ENCODE measurements around the gene DGUOK. TPM values are rescaled to one million over a fixed set of nuclear protein-coding genes. Genes with fewer than 3 reads are reported as not detected.

Gene DGUOK
- total and polyA plus RNA-seq, 10 of the 15 experiments (the other 5 are each of a cell fraction or from before 2014, with no cell fraction given) = 64.4 to 234 (median 91.4) TPM

DNA sequence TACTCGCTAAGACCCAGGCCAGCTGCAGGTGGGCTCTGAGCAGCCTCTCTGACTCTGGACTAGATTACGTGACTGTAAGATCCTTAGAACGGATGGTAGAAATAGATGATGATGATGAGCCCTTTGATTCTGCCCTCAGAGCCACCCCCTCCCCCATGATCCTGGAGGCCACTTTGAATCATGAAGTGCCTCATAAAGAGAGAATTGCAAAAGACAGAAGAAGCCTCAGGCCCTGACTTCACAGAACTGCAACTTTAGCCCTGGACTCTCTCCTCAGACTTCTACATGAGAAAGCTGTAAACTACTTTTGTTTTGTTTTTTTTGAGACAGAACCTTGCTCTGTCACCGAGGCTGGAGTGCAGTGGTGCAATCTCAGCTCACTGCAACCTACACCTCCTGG is 42.7 kb downstream of the DGUOK start:
- Histone ChIP-seq H2AFZ (ENCODE audit: control insufficient read depth, low read depth, low read length) (no peak overlapping the region), H3K4me3 (no peak overlapping the region), H4K20me1 (ENCODE audit: control insufficient read depth, insufficient read depth) (no peaks in the 10 kb centered on the region), H3K27me3 (replicated peaks in 1 of 2; ENCODE audit: control insufficient read depth in 2 of 2, insufficient read depth in 2 of 2, low read length in 1 of 2) (no peaks in the 10 kb centered on the region), H3K79me2 (ENCODE audit: control insufficient read depth, insufficient read depth, low read length) (peaks cover 18% of the 10 kb centered on the region), H3K4me2 (ENCODE audit: control insufficient read depth, insufficient read depth) (no peak overlapping the region), H3K27ac (ENCODE audit: control insufficient read depth, insufficient read depth) (no peak overlapping the region), H3K9me3 (replicated peaks; ENCODE audit: control insufficient read depth, insufficient read depth, low read length) (no peaks in the 10 kb centered on the region), H3K36me3 (ENCODE audit: control insufficient read depth in 2 of 2, insufficient read depth in 2 of 2, low read length in 1 of 2) (no peaks in the 10 kb centered on the region), H3K4me1 (ENCODE audit: control insufficient read depth, insufficient read depth, low read length) (peaks cover 44% of the 10 kb centered on the region), H3K9ac (ENCODE audit: control insufficient read depth, insufficient read depth, low read length) (no peak overlapping the region)
- ChIA-PET CTCF (interaction anchor here (0.8 to 4.1 kb wide), 12 partner anchors 10 to 365 kb away, joined by 3 to 17 read pairs (median 4); partner anchors contain the start of gene BOLA3), SMC1A (ENCODE audit: uncharacterized antibody, unreplicated experiment) (interaction anchor here (0.9 to 3.8 kb wide), 9 partner anchors 11 to 73 kb away, joined by 3 to 30 read pairs (median 5); partner anchors contain the start of gene TET3), RAD21 (ENCODE audit: unreplicated experiment) (interaction anchor here (0.8 to 3.8 kb wide), 5 partner anchors 13 to 63 kb away, joined by 3 to 23 read pairs (median 5); no protein-coding TSS in a partner anchor), POLR2A (interaction anchor here (1.2 to 3.1 kb wide), 2 partner anchors 18 to 34 kb away, joined by 3 to 25 read pairs; no protein-coding TSS in a partner anchor)
- DNase-seq (ENCODE audit: low read depth, low spot score) = no peak
- TF ChIP-seq PAX5 (IDR thresholded peaks at IDR 0.05; ENCODE audit: borderline replicate concordance, low read depth, low read length) = no peak
- TF ChIP-seq, protein P1, sequence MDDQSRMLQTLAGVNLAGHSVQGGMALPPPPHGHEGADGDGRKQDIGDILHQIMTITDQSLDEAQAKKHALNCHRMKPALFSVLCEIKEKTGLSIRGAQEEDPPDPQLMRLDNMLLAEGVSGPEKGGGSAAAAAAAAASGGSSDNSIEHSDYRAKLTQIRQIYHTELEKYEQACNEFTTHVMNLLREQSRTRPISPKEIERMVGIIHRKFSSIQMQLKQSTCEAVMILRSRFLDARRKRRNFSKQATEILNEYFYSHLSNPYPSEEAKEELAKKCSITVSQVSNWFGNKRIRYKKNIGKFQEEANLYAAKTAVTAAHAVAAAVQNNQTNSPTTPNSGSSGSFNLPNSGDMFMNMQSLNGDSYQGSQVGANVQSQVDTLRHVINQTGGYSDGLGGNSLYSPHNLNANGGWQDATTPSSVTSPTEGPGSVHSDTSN (IDR thresholded peaks at IDR 0.05; ENCODE audit: insufficient replicate concordance, low read depth, low read length) = no peak
- TF ChIP-seq ATF7 (IDR thresholded peaks at IDR 0.05; ENCODE audit: low read depth) = no peak
- no peak for TF ChIP-seq NFIC (IDR thresholded peaks at IDR 0.05; ENCODE audit: low read depth, low read length)
- no peak for TF ChIP-seq ZNF384 (IDR thresholded peaks at IDR 0.05; ENCODE audit: borderline replicate concordance, low read depth, low read length)
- TF ChIP-seq SKIL (IDR thresholded peaks at IDR 0.05; ENCODE audit: low read depth, poor library complexity, severe bottlenecking) = no peak
- TF ChIP-seq SIX5 (IDR thresholded peaks at IDR 0.05; ENCODE audit: low read depth, low read length, severe bottlenecking) = no peak
- no peak for TF ChIP-seq ATF3 (IDR thresholded peaks at IDR 0.05; ENCODE audit: borderline replicate concordance, extremely low read depth, low read depth, low read length)
- TF ChIP-seq LARP7 (IDR thresholded peaks at IDR 0.05) = no peak
- WGBS (ENCODE audit: insufficient coverage, insufficient replicate concordance, low lambda C conversion rate, missing lambda C conversion rate) = 82% methylated on average over 4 of the region's 4 CpGs
- no peak for ATAC-seq
- in situ Hi-C loops (cut with MboI) (no loop called here), intact Hi-C loops (cut with micrococcal nuclease; ENCODE audit: unreplicated experiment) (no loop called here)
- BruUV-seq (replicated peaks) = no TSS peak
- no peak for FAIRE-seq

All from GM12878 (cell line).